Measurements from ENCODE around the gene RNF11.

The RNF11 gene

GRCh38 chr1:51313268-51313852 is 77.3 kb downstream of the RNF11 start:
- no peak for DNase-seq (ENCODE audit: low read depth in 2 of 2)

DNA sequence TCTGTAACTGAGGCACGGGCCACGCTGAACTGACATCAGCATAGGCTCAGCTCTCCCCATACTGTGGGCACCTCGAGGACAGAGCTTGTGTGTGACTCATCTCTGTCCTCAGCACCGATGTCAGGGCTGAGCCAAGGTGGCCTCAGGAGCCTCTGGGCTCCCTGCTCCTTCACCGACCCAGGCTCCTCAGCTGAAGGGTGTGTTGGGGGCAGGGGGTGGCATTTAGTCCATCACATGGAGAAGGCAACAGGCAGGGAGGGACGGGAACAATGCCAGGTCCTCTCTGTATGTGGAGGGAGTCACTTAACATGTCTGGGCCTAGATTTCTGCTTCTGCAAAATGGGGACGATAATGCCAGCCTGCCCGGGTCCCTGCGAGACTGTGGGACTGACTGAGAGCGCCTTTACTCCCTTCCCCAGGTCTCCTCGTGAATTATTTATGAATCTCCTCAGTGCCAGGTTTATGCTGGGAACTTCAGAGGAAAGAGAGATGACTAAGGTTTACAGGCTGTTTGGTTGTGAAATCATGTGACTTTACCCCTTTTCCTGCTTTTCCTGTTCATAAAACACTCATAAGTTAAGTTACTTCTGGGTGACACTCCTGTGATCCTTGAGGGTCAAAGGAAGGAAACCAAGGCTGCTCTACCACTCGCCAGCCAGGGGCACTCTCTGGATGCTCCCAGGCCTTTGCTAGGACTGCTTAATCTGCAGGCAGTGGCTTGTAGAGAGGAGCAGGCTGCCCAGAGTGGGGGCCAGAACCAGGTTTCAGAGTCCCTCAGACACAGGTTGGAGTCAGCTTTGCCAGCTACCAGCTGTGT is 78.1 kb downstream of the RNF11 start:
- DNase-seq (ENCODE audit: low read depth in 2 of 2) = no peak

DNA sequence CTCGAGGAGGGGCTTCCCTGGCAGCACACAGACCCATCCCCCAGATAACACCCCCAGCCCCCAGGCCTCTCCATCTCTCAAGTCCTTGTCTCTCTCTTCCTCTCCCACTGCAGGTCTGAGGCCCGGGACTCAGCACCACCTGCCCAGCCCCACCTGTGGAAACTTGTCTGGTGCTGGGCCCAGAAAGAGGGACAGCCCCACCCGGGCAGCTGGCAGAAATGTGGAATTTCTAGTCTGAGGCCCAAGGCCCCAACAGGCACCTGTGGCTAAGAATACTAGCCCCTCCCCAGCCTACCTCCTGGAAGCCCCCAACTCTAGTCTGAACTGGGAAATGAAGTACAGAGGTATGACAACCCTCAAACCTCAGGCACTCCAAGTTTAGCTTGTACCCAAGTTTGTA is 78.9 kb downstream of the RNF11 start:
- DNase-seq (ENCODE audit: low read depth in 2 of 2) = no peak

- no peak for DNase-seq (ENCODE audit: low read depth in 2 of 2)
These were observed 80.2 kb downstream of the RNF11 start for GRCh38 chr1:51316113-51316845.

- DNase-seq (ENCODE audit: low read depth in 2 of 2) = no peak
These were observed 80.7 kb downstream of the RNF11 start for GRCh38 chr1:51316846-51317120.

- DNase-seq (ENCODE audit: low read depth in 2 of 2) = no peak
These were observed 81.7 kb downstream of the RNF11 start for GRCh38 chr1:51317798-51318197.

DNA sequence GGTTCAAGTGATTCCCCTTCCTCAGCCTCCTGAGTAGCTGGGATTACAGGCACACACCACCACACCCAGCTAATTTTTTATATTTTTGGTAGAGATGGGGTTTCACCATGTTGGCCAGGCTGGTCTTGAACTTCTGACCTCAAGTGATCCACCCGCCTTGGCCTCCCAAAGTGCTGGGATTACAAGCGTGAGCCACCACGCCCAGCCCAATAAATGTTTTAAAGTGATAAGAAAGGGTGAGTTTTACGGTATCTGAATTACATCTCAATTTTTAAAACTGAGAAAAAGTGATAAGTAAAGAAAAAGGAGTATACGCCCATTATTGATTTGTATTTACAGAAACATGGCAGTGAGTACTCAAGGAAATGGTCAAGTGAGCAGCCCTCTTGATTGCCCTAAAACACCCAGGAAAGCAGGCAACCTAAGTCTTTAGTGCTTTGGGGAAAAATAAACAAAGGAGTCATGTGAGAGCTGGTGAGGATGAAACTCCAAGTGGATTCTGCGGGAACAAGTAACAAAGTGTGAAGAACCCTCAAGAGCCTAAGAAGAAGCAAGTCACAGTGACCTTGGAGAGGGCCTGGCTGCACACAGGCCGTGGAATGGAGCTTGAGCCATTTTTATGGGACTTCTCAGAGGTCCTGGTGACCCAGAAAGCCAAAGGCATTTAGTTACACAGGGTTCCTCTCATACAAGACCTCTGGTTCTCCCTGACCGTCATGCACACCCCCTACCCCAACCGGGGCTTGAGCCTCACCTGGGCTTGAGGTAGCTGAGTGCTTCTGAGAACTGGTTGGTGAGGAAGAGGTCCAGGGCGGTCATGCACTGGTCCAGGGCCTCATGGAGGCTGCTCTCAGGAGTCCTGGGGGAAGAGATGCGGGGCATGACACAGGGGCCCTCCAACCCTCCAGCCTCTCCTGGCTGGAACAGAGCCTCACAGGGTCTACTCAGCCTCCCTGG is 85.2 kb downstream of the RNF11 start:
- DNase-seq (ENCODE audit: low read depth in 2 of 2) = no peak

DNA sequence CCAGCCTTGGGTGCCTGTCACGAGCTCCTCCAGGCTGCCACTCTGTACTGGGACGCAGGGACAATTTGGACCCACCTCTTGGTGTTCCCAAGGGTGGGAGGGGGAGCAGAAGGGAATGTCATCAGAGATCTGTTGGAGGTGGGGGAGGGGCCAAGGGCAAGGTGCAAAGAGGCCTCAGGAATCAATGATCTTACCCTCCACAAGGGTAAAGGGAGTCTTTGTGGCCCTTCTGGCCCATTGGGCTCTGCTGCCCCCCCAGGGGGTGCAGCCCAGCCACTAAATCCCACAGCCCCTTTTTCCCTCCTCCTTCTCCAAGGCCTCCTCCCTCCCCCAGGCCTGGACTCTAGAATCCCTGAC is 85.8 kb downstream of the RNF11 start:
- DNase-seq (ENCODE audit: low read depth in 2 of 2) = no peak

- no peak for DNase-seq (ENCODE audit: low read depth in 2 of 2)
These were observed 86.5 kb downstream of the RNF11 start for GRCh38 chr1:51322417-51323101.
